A172 (cell line): Measurements from ENCODE around the gene EIF4E2. TPM values are rescaled to one million over a fixed set of nuclear protein-coding genes. Genes with fewer than 3 reads are reported as not detected.
A peak's percentile ranks its signal among the peaks of the same experiment; 100 is the strongest.
"Not testable (repeated sequence)": the region's sequence is repeated elsewhere in the genome, so short reads cannot be mapped to it uniquely, and the experiment has no call there.

ENCODE experiments used
- DNase-seq: peaks from one replicate; pipeline ENCODE4 v3.0.0-alpha.2; 2015; ENCODE audit warnings: low spot score
- total RNA-seq: library from RNA; depleted of rRNA; stranded (reverse); fragments of >200 nt; shearing (Covaris generic); gene quantifications from 2 replicates; pipeline ENCODE4 v1.2.3, GENCODE V29; 2014

EIF4E2 gene
- total RNA-seq, 1 experiment from 2014 or later, result 122 TPM

DNA sequence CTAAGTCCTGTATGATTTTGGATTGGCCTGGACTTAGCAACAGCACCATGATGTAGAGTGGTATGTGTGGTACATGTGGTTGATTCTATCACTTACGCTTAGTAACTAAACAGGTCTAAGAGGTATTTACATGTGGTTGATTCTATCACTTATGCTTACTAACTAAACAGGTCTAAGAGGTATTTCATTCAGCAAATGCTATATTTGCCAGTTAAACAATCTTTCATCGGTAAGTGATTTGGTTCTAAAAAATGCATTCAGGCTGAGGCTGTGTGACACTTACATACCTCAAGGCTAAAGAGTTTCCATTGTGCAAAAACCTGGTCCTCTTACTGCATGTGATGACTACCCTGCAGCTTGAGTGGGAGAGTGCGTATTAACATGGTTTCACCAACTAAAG, 13.1 kb downstream of the EIF4E2 start:
- DNase-seq, result no peak

DNA sequence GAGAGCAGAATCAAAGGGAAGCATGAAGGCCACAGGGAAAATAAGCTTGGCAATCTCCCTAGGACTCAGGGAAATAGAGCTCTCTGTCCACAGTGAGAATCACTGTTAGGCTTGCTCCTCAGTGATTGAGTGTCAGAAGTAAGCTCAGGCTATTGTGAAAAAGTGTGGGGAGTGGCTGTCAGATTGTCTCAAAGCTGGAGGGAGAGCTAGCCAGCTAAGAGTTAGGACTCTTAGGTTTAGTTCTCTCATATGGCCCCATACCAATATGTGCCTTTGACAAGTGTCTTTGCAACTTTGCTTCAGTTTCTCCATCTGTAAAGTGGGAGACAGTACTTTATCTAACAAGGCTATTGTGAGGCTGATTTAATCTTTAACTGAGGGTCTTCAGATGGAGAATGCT, 17.2 kb downstream of the EIF4E2 start:
- DNase-seq, result no peak

DNA sequence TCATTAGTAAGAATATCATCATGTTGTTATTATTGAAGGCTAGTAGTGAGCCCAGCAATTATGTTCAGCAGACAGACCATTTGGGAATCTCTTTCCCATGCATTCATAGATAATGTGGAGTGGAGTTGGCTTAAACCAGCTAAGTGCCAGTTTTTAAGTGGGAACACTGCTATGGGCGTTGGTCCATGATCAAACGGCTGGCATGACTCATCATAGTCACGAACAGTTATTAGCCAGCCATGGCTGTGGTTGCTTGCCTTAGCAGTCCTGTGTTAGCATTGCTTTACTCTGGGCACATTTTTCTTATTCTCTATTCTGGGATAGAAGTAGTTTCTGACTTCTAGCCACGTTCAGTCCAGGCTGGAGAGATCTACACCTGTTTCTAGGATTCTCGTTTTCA, 17.7 kb downstream of the EIF4E2 start:
- DNase-seq, result peak; percentile 89

DNA sequence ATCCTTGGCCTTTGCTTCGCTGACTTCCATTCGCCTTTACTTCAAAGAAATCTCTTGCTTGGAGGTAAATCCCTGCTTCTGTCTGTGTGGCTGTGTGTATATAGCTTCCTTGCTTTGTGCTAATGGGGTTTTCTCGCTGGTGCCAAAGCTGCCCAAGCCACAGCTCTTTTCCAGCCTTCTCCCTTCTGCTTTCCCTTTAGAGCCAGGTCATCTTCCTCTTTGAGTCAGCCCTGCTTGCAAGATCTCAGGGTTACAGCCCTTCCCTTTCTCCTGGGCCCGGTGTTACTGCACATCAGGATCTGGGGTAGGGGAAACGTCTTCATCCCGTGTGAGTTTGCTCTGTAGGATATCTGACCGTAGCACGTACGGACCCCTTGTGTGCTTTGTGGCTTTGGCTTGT, 19.1 kb downstream of the EIF4E2 start:
- DNase-seq, result no peak

DNA sequence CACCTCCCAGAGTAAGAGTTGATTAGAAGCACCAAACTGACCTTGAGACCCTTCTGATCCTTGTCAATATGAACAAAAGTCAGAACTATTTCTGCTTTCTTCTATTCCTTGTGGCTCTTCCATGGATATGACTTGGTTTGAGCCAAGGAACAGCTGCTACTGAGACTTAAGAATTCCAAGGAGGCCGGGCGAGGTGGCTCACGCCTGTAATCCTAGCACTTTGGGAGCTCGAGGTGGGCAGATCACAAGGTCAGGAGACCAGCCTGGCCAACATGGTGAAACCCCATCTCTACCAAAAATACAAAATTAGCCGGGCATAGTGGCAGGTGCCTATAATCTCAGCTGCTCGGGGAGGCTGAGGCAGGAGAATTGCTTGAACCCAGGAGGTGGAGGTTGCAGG, 20.0 kb downstream of the EIF4E2 start:
- not testable (repeated sequence) for DNase-seq

DNA sequence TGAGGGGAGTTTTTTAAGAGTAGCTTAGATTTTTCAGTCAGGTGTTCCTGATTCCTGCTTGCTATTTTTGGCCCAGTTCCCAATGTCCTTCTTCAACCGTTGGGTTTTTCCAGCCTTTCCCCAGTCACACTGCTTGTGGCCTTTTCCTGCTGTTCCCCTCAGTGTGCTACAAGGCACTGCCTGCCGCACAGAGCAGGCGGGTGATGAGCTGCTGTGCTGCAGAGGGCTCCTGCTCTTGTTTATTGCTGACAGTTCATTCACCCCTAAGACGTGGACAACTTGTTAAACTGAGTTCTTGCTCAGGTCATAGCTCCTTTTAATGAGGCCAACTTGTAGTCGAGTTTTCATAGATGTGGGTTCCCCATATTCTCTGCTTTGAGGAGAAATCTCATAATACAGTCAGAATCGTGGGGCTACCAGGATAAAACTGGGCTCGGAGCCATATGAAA, 20.6 kb downstream of the EIF4E2 start:
- DNase-seq, result peak; percentile 52

DNA sequence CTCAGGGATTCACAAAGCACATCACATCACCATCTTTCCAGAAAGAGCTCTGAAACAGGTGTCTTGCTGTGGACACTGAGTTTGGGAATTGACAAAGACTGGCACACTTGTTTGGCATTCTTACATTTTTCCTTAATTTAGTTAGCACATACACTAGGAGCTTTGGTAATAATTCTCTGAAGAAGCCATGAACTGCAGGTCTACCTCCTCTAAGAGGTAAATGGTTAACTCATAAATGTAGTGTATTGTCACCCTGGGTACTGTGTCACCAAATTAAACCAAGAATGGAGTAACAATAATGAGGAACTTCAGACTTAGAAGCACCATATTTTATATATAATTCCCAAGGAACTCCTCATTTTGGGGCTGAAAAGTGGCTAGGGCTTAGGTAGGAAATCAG, 22.6 kb downstream of the EIF4E2 start:
- no peak for DNase-seq

DNA sequence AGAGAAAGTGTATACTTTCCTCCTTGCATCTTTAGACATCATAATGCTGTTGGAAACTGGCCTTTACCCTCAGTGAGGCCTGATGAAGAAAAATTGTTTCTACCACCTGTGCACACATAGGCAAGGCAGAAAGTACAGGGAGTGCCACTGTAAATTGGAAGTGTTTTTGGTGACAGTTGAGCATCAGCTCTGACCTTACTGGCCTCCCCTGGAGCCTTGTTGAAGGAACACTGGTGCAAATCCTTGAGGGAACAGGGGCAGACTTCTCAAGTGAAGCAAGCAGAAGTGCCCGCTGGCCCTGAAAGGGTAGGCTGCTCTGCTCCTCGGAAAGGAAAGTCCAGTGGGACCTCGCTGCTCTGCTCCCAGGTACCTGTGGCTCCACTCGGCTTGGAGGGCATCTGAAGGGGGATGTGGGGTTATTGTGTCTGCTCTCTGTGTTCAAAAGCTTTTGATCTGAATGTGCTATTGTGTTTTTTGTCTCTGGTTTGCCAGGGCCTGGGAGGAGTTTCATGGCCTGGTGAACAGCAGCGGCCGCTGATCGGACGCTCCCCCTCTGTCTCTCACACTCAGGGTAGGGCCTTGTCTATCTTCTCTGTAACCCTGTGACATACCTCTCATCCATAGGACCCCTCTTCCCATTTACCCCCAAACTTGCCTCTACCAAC, 23.4 kb downstream of the EIF4E2 start:
- DNase-seq, result no peak

DNA sequence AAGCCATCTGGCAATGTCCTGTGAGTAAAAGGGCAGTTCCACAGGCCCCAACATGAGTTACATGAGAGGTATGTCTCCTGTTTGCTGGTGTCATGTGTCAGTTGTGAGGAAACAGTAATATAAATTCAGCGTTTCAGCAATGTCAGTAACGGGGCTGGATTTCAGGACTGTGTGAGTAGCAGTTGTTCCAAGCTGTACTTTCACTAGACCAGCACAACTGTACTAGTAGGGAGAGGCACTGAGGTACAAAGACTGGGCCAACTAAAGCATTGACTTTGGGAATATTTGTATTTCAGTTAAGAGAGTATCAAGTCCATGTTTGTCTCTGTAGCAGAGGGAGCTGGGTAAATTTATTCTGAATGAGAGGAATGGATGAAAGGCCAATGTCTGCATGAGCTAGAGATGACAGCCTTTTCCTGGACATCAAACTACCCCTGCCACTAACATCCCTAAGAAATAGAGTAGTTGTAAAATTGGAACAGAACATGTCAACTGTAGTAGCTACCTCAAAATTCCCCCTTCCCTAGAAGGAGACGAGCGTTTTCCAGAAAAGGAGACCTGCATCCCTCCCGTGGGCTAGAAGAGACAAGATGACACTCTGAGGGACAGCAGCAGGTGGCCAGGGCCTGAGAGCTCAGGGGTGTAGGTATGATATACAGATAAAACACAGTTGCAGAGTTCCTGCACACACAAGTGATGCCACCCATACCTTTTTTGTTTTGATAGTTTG, 24.4 kb downstream of the EIF4E2 start:
- no peak for DNase-seq

DNA sequence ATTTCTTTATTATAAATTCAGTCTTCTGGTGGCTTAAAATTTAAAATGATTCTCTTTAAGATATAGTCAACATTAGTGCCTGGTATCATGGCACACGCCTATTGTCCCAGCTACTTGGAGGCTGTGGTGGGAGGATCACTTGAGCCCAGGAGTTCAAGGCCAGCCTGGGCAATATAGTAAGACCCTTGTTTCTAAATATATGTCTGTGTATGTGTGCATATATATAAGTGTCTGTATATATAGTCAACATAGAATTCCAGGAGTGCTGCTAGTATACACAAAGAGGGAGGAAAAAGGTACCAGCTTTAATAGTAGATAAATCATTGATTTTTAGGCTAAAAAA, 24.9 kb downstream of the EIF4E2 start:
- DNase-seq, result no peak

DNA sequence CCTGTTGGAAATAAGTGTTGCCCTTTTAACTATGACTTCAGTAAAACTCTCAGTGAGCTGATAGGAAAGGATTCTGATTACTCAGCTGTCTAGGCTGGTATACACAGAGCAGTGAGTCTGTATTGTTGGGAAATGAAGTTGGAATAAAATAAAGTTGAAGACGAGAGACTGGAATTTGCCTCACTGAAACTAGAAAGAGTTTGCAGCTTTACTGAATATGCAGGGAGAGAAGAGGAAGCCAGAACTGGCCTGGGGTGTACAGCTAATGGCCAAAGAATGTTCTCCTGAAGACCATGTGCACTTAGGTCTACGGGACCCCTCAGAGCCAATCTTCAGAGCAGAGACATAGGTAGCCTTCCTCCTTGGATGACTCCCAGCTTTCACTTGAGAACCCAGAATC, 26.5 kb downstream of the EIF4E2 start:
- no peak for DNase-seq

DNA sequence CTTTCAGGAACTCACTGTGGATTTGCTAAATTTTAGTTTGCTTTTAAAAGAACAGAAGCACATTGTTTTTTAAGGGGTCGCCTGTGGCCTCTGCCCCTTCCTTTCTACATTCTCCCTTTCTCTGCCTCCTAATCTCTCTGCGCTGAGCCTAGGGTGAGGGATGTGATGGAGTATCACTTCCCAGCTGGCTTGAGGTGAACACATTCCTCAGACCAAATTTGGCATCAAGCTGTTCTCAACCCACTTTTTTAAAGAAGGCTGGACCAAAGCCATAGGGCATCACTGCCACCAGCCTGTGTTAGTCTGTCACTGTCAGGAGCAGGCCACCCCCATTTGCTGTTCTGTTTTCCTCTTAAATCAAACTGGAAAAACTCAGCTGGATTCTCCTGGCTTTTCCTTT, 27.4 kb downstream of the EIF4E2 start:
- DNase-seq, result no peak

DNA sequence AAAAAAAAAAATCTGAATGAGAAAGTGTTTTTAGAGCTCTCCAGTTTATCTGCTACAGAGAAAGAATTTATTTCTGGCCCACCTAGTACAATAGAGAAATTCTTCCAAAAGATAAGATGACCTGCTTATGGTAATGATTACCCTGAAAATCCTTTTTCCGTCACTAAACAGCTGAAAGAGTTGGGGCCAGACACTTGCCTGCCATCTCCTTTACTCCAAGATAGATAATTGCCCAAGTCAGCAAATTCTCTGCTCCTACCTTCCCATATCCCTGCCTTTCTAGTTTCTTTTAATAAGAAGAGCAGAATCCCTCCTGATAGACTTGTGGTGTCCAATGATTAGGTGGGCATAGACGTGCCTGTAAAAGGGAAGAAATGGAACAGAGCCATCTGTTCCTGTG, 28.1 kb downstream of the EIF4E2 start:
- no peak for DNase-seq

DNA sequence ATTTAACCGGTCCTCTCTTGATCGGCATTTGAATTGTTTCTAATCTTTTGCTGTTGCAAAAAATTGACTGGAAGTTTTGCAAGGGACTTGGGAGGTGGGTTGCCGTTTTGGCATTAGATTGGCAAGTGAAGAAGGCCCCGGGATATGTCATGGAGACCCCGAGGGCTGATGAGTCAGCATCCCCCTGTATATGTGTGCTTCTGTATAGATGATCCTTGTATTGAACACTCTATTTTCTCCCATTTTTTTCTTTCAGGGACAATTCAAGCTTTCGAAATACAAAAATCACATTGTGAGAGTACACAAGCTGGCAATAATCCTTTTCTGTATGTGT, 30.1 kb downstream of the EIF4E2 start:
- no peak for DNase-seq

DNA sequence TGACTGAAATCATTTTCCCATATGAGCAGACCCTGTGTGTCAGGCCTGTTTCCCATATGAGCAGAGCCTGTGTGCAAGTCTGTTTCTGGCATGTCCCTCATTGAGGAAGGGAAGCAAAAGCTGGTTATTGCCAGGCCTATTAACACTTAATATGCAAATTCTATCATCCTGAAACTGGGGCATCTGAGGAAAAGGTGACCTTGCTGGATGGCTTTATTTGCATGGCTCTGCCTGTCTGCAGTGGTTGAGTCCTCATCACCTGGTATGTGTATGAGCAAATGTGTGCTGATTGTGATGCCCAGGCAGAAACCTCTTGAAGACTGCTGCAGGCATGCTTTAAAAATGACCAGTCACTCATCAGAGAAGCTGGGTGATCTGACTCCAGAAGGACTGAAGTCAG, 31.2 kb downstream of the EIF4E2 start:
- DNase-seq, result no peak

DNA sequence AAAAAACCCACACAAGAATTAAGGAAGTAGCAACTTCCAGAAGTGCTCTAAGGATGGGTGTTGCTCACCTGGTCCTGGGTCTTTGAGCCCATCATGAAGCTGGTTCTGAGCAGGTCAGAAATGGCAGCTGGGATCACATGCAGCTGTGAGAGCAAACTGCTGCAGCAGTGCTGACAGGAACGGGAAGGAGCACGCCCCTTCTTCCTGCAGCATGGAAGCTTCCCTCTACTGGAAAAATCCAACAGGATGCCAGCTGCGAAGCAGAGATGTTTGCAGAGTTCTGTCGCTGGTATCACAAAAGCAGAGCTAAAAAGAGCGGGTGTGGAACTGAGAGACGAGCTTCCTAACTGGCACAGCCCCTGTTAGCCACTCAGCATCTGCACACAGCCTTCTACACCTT, 33.7 kb downstream of the EIF4E2 start:
- DNase-seq, result no peak

DNA sequence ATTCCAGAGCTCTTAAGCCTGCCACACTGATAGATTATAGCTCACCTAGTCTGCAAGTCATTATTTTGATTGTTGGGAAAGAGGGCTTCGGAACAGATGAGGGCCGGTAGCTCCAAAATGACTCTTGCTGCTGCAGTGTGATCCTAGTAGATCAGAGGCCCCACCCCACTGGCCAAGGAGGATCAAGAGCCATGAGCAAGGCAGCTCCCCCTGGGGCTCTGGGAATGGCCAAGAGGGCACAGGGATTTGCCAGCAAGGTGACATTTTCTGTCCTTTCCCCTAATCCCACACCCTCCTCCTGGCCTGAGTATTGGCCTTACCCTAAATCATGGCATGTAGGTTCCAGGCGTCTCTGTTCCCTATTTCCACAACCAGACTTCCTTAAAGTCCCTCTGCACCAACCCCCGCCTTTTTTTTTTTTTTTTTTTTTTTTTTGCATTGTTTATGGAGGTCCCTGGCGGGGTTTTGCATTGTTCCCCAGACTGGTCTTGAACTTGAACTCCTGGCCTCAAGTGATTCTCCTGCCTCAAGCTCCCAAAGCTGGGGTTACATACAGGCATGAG, 36.5 kb downstream of the EIF4E2 start:
- DNase-seq, result no peak

DNA sequence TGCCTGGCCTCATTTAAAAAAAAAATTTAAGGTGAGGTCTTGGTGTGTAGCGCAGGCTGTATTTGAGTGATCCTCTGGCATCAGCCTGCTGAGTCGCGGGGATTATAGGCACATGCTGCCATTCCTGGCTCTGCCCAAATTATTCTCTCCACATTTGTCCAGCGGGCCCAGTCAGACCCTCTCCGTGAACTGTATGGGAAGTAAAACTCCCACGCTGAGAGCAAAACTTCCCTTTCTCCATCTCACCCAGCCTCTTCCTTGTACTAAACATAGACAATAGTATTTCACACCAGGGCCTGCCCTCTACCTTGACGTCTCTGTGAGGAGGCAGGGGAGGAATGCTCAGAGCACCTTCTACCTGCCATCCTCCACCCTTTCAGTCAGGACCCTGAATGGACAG, 37.0 kb downstream of the EIF4E2 start:
- no peak for DNase-seq

DNA sequence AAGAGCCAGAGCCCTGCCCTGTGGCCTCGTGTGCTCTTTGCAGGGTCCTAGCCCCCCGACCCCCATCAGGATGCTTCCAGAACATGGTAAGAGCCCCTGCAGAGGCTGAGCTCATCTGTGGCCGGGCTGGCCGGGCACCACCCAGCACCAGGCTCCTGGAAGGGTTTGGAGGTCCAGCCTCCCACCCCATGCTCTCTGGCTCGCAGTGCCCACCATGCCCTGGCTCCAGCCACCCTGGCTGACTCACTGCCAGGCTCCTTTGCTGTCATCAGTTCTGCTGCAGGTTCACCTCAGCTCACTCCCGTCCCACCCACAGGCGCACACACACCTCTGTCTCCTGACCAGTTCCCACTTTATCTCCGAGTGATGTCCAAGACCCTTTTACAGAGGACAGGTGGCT, 37.5 kb downstream of the EIF4E2 start:
- no peak for DNase-seq

DNA sequence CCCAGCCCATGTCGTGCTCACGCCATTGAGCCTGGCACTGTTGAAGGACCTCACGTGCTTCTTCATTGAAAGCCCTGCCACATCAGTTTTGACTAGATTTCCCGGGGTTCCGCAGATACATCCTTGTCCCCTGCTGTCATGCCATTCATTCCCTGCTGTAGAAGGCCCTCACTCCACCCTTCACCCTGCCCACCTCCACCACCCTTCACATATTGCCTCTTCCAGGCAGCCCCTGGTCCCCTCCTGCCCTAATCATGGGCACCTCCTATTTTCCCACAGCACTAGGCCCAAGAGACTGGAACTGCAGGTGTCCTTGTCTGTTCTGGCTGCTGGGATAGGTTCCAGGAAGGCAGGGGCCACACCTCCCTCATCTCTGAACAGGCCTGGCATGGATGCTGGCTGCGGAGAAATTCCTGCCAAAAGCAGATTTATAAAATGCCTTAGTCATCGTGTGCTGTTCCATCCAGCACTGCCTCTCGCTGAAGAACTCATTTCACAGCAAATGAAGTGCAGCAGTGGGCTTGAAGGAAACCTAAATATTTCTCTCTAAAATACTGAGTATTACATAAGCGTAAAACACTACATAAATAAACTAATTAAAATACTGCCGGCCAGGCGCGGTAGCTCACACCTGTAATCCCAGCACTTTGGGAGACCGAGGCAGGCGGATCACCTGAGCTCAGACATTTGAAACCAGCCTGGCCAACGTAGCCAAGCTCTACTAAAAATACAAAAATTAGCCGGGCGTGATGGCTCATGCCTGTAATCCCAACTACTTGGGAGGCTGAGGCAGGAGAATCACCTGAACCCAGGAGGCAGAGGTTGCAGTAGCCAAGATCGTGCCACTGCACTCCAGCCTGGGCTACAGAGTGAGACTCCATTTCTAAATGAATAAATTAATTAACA, 38.4 kb downstream of the EIF4E2 start:
- peak; percentile 94 for DNase-seq

DNA sequence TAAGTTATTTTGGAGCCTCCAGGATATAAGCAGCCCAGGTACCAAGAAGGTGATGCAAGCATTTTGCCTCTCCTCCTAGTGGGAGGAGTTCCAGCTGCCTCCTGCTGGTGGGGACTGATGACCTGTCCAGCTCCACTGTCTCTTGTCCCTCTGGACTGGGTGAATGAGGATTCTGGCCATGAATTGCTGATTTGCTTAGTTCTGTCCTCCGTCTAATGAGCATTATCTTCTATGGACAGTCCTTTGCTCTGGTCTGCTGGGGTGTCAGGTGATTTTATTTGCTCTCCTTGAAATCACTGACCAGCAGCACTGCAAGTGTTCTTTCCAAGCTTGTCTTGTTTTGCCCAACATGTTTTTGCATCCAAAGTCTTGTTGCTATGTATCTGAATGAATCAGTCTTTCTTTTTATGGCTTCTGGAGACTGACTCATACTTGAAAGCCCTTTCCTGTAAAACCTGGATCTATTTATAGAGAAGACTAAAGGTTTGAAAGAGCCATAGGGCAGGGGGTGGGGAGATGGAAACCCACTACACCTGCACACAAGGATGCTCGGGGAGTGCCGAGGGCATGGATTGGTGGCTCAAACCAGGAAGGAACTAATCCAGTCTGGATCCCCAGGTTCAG, 42.4 kb downstream of the EIF4E2 start:
- peak; percentile 86 for DNase-seq

DNA sequence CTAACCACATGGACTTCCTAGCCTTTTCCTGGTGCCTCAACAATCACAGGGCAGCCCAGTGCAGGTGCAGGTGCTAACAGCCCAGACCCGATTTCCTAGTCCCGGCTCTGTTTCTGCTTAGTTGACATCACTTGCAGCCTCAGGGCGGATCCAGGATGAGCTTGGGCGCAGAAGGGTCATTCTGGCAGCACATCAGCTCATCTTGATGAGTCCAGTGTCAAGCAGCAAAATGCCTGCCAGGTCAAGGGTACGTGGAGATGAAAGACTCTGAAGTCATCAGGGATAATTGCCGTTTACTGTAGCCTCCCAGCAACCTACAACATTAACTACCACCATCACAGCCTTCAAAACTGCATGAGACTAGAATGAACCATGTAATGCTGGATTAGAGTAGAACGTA, 43.5 kb downstream of the EIF4E2 start:
- no peak for DNase-seq
